GM11168 (cell line): ENCODE data around the gene TREML1.
"Not testable (repeated sequence)": the region's sequence is repeated elsewhere in the genome, so short reads cannot be mapped to it uniquely, and the experiment has no call there.

Experiments used
- in situ Hi-C: fragments of 300-500 bp; cut with MboI; formaldehyde crosslinking; loops from one replicate; pipeline ENCODE4 v1.12.0; 2022; ENCODE audit warnings: low sequenced_read_pairs; ENCODE audit not compliant: unreplicated experiment

Gene TREML1

GRCh38 chr6:41155132-41155805 is 1.1 kb upstream of the TREML1 start:
- in situ Hi-C loops = no loop called here

GRCh38 chr6:41153451-41153850 is 696 bp downstream of the TREML1 start:
- in situ Hi-C loops = no loop called here

- in situ Hi-C loops = no loop called here
Measured at GRCh38 chr6:41150671-41151070, 3.5 kb downstream of the TREML1 start.

GRCh38 chr6:41147917-41148316 is 6.2 kb downstream of the TREML1 start:
- in situ Hi-C loops = no loop called here

GRCh38 chr6:41136911-41137310 is 17.2 kb downstream of the TREML1 start:
- in situ Hi-C loops = no loop called here

- in situ Hi-C loops = no loop called here
Measured at GRCh38 chr6:41135062-41135832, 18.9 kb downstream of the TREML1 start.

- in situ Hi-C loops = no loop called here
Measured at GRCh38 chr6:41132254-41132653, 21.9 kb downstream of the TREML1 start.

GRCh38 chr6:41125282-41125681 is 28.9 kb downstream of the TREML1 start:
- in situ Hi-C loops = no loop called here

GRCh38 chr6:41122918-41123317 is 31.2 kb downstream of the TREML1 start:
- in situ Hi-C loops = no loop called here

- in situ Hi-C loops = no loop called here
Measured at GRCh38 chr6:41122373-41122772, 31.8 kb downstream of the TREML1 start.

- in situ Hi-C loops = no loop called here
Measured at GRCh38 chr6:41120058-41120457, 34.1 kb downstream of the TREML1 start.

- in situ Hi-C loops = no loop called here
Measured at GRCh38 chr6:41119508-41119907, 34.6 kb downstream of the TREML1 start.

GRCh38 chr6:41115027-41115426 is 39.1 kb downstream of the TREML1 start:
- in situ Hi-C loops = not testable (repeated sequence)

- in situ Hi-C loops = no loop called here
Measured at GRCh38 chr6:41111017-41111416, 43.1 kb downstream of the TREML1 start.

- in situ Hi-C loops = no loop called here
Measured at GRCh38 chr6:41103847-41104246, 50.3 kb downstream of the TREML1 start.

- in situ Hi-C loops = no loop called here
Measured at GRCh38 chr6:41100871-41101287, 53.3 kb downstream of the TREML1 start.
